ENCODE results near the gene MAP3K19. TPM values are rescaled to one million over a fixed set of nuclear protein-coding genes. Genes with fewer than 3 reads are reported as not detected.
"Not testable (repeated sequence)": the region's sequence is repeated elsewhere in the genome, so short reads cannot be mapped to it uniquely, and the experiment has no call there.

Gene MAP3K19
- total RNA-seq, 2 experiments from 2014 or later: not detected

- peaks cover 12% of the 10 kb centered on the region for H3K9me3 Mint-ChIP-seq
- no peak overlapping the region for H3K4me3 Mint-ChIP-seq
- H3K4me1 Mint-ChIP-seq: peaks cover 41% of the 10 kb centered on the region
- H3K36me3 Mint-ChIP-seq: peaks cover 71% of the 10 kb centered on the region
- H3K27ac Mint-ChIP-seq: peak overlapping the region; percentile 63
- no peaks in the 10 kb centered on the region for H3K27me3 Mint-ChIP-seq
- DNase-seq: no peak
Measured at GRCh38 chr2:135063210-135063609, 16.0 kb upstream of the MAP3K19 start.

- peaks cover 47% of the 10 kb centered on the region for H3K4me1 Mint-ChIP-seq
Measured at GRCh38 chr2:135059577-135059976, 12.3 kb upstream of the MAP3K19 start.

GRCh38 chr2:135056790-135057189 is 9.5 kb upstream of the MAP3K19 start:
- peak overlapping the region; percentile 34 for H3K4me3 Mint-ChIP-seq
- peaks cover 4% of the 10 kb centered on the region for H3K27me3 Mint-ChIP-seq
- H3K36me3 Mint-ChIP-seq: peaks cover 57% of the 10 kb centered on the region
- no peak for DNase-seq
- H3K9me3 Mint-ChIP-seq: peaks cover 2% of the 10 kb centered on the region
- peaks cover 52% of the 10 kb centered on the region for H3K4me1 Mint-ChIP-seq
- H3K27ac Mint-ChIP-seq: peak overlapping the region; percentile 87

More at GRCh38 chr2:135059577-135059976, 12.3 kb upstream of the MAP3K19 start:
- DNase-seq: no peak
- H3K4me3 Mint-ChIP-seq: no peak overlapping the region
- H3K27ac Mint-ChIP-seq: no peak overlapping the region
- no peaks in the 10 kb centered on the region for H3K27me3 Mint-ChIP-seq
- H3K9me3 Mint-ChIP-seq: peaks cover 12% of the 10 kb centered on the region
- peaks cover 71% of the 10 kb centered on the region for H3K36me3 Mint-ChIP-seq

GRCh38 chr2:135055182-135055786 is 8.0 kb upstream of the MAP3K19 start:
- H3K36me3 Mint-ChIP-seq: peaks cover 44% of the 10 kb centered on the region
- peaks cover 1% of the 10 kb centered on the region for H3K9me3 Mint-ChIP-seq
- H3K4me3 Mint-ChIP-seq: peak overlapping the region; percentile 73
- H3K4me1 Mint-ChIP-seq: peaks cover 56% of the 10 kb centered on the region
- H3K27me3 Mint-ChIP-seq: peaks cover 4% of the 10 kb centered on the region
- no peak for DNase-seq
- peak overlapping the region; percentile 74 for H3K27ac Mint-ChIP-seq

GRCh38 chr2:135052997-135053474 is 5.8 kb upstream of the MAP3K19 start:
- Mint-ChIP-seq H3K4me1 (peaks cover 51% of the 10 kb centered on the region), H3K36me3 (peaks cover 33% of the 10 kb centered on the region), H3K27me3 (peaks cover 4% of the 10 kb centered on the region), H3K9me3 (peaks cover 1% of the 10 kb centered on the region), H3K27ac (peak overlapping the region; percentile 100), H3K4me3 (peak overlapping the region; percentile 98)
- peak; percentile 45 for DNase-seq

GRCh38 chr2:135052042-135052876 is 5.0 kb upstream of the MAP3K19 start, which contains the start of gene RAB3GAP1:
RAB3GAP1 (plus strand) TSS chr2:135052292; CDS start chr2:135052308, 16 bp downstream.
- H3K4me1 Mint-ChIP-seq: peaks cover 45% of the 10 kb centered on the region

GRCh38 chr2:135050684-135051083 is 3.4 kb upstream of the MAP3K19 start:
- peaks cover 36% of the 10 kb centered on the region for H3K4me1 Mint-ChIP-seq
- no peak for DNase-seq
- H3K9me3 Mint-ChIP-seq: peaks cover 1% of the 10 kb centered on the region
- peaks cover 4% of the 10 kb centered on the region for H3K27me3 Mint-ChIP-seq
- H3K4me3 Mint-ChIP-seq: peak overlapping the region; percentile 69
- peak overlapping the region; percentile 77 for H3K27ac Mint-ChIP-seq
- H3K36me3 Mint-ChIP-seq: peaks cover 17% of the 10 kb centered on the region

More at GRCh38 chr2:135052042-135052876, 5.0 kb upstream of the MAP3K19 start, which contains the start of gene RAB3GAP1:
- Mint-ChIP-seq H3K9me3 (peaks cover 1% of the 10 kb centered on the region), H3K27me3 (peaks cover 4% of the 10 kb centered on the region), H3K36me3 (peaks cover 30% of the 10 kb centered on the region), H3K27ac (peak within 1 kb of the TSS; percentile 100), H3K4me3 (peak within 1 kb of the TSS; percentile 98)
- peak; percentile 92 for DNase-seq

- Mint-ChIP-seq H3K4me3 (no peak overlapping the region), H3K27ac (no peak overlapping the region), H3K36me3 (peaks cover 14% of the 10 kb centered on the region), H3K4me1 (peaks cover 33% of the 10 kb centered on the region), H3K9me3 (peaks cover 1% of the 10 kb centered on the region), H3K27me3 (peaks cover 4% of the 10 kb centered on the region)
- DNase-seq: no peak
Measured at GRCh38 chr2:135050132-135050531, 2.9 kb upstream of the MAP3K19 start.

- DNase-seq: no peak
- Mint-ChIP-seq H3K4me1 (peaks cover 15% of the 10 kb centered on the region), H3K4me3 (no peak overlapping the region), H3K36me3 (peaks cover 4% of the 10 kb centered on the region), H3K27me3 (peaks cover 4% of the 10 kb centered on the region), H3K27ac (no peak overlapping the region), H3K9me3 (peaks cover 1% of the 10 kb centered on the region)
Measured at GRCh38 chr2:135048122-135048521, 875 bp upstream of the MAP3K19 start.

- H3K4me1 Mint-ChIP-seq: no peaks in the 10 kb centered on the region
- H3K9me3 Mint-ChIP-seq: peaks cover 2% of the 10 kb centered on the region
- DNase-seq: no peak
- H3K36me3 Mint-ChIP-seq: no peaks in the 10 kb centered on the region
- no peak overlapping the region for H3K27ac Mint-ChIP-seq
- no peaks in the 10 kb centered on the region for H3K27me3 Mint-ChIP-seq
- H3K4me3 Mint-ChIP-seq: no peak overlapping the region
Measured at GRCh38 chr2:135043345-135043744, 3.9 kb downstream of the MAP3K19 start.

GRCh38 chr2:135037831-135038230 is 9.4 kb downstream of the MAP3K19 start:
- Mint-ChIP-seq H3K4me1 (no peaks in the 10 kb centered on the region), H3K27ac (no peak overlapping the region), H3K4me3 (no peak overlapping the region), H3K27me3 (no peaks in the 10 kb centered on the region), H3K9me3 (peaks cover 2% of the 10 kb centered on the region), H3K36me3 (no peaks in the 10 kb centered on the region)
- DNase-seq: no peak

- not testable (repeated sequence) for H3K4me3 Mint-ChIP-seq, H3K27me3 Mint-ChIP-seq, H3K36me3 Mint-ChIP-seq, H3K9me3 Mint-ChIP-seq, H3K27ac Mint-ChIP-seq, DNase-seq, H3K4me1 Mint-ChIP-seq
Measured at GRCh38 chr2:135033216-135033615, 14.0 kb downstream of the MAP3K19 start.

GRCh38 chr2:135030826-135031225 is 16.4 kb downstream of the MAP3K19 start:
- Mint-ChIP-seq H3K27me3 (peaks cover 4% of the 10 kb centered on the region), H3K27ac (no peak overlapping the region), H3K36me3 (no peaks in the 10 kb centered on the region), H3K4me3 (no peak overlapping the region), H3K9me3 (no peaks in the 10 kb centered on the region), H3K4me1 (no peaks in the 10 kb centered on the region)
- no peak for DNase-seq

- Mint-ChIP-seq H3K4me1 (no peaks in the 10 kb centered on the region), H3K9me3 (peaks cover 3% of the 10 kb centered on the region), H3K27me3 (peaks cover 4% of the 10 kb centered on the region), H3K36me3 (no peaks in the 10 kb centered on the region), H3K4me3 (no peak overlapping the region), H3K27ac (no peak overlapping the region)
- no peak for DNase-seq
Measured at GRCh38 chr2:135029481-135030134, 17.6 kb downstream of the MAP3K19 start.
